Testis (tissue), 3 donors: ENCODE results near the gene MLLT11. TPM values are rescaled to one million over a fixed set of nuclear protein-coding genes. Genes with fewer than 3 reads are reported as not detected.
A peak's percentile ranks its signal among the peaks of the same experiment; 100 is the strongest.

Source experiments
- DNase-seq: peaks from one replicate; pipeline ENCODE4 v3.0.0-alpha.2; 2019
- H3K27ac ChIP-seq, 2 donors: fragments of 200-600 bp; sonication (generic); one replicate each; pipeline ENCODE4 v1.5.1; 2019
- H3K27me3 ChIP-seq: fragments of 200-600 bp; sonication (generic); one replicate; pipeline ENCODE4 v1.5.1; 2019
- H3K36me3 ChIP-seq: fragments of 200-600 bp; sonication (generic); one replicate; pipeline ENCODE4 v1.5.1; 2017; ENCODE audit warnings: low read depth; ENCODE audit errors: missing control alignments
- H3K4me1 ChIP-seq: fragments of 200-600 bp; sonication (generic); one replicate; pipeline ENCODE4 v1.5.1; 2019
- H3K4me3 ChIP-seq, 2 donors: fragments of 200-600 bp; sonication (generic); one replicate each; pipeline ENCODE4 v1.5.1; 2017 to 2019
- H3K9me3 ChIP-seq: fragments of 200-600 bp; sonication (generic); one replicate; pipeline ENCODE4 v1.5.1; 2017
- POLR2A ChIP-seq: fragments of 450-650 bp; IDR thresholded peaks from one replicate; pipeline ENCODE4 v1.6.1; 2017; ENCODE audit warnings: antibody characterized with exemption, mild to moderate bottlenecking, moderate library complexity
- WGBS, 2 donors: methylation state at CpG; one replicate each; pipeline ENCODE4 v1.1.5; 2018; 5-methylcytosine and 5-hydroxymethylcytosine counted together
- intact Hi-C: fragments of 100-400 bp; cut with DNase I; formaldehyde crosslinking; loops from one replicate; pipeline ENCODE4 v1.15.1; 2023; ENCODE audit warnings: low total_unique reads
- polyA plus RNA-seq: library from polyadenylated mRNA; stranded (reverse); fragments of 350-450 nt; fragmentation: Illumina TruSeq; extraction: RNeasy Lipid Tissue Mini Kit (QIAGEN cat#74804); gene quantifications from one replicate; pipeline ENCODE4 v1.2.3, GENCODE V29; 2014; ENCODE audit warnings: low read depth, low replicate concordance; ENCODE audit not compliant: insufficient read depth
- total RNA-seq, 2 donors: library from RNA; depleted of rRNA; stranded (reverse); fragments of >200 nt; gene quantifications; one replicate each; pipeline ENCODE4 v1.2.3, GENCODE V29; 2016
- TF ChIP-seq, protein P1 (sequence below), 3 experiments: fragments of 450-650 bp in 2 of 3; fragments of 200-600 bp in 1 of 3; sonication (generic) in 1 of 3; IDR thresholded peaks; one replicate each; pipeline ENCODE4 v1.5.1; 2016 to 2019; ENCODE audit warnings: antibody characterized with exemption in 3 of 3, mild to moderate bottlenecking in 2 of 3, moderate library complexity in 1 of 3

MLLT11 gene
- total and polyA plus RNA-seq, 3 donors from 2014 or later: 1.6 to 3.2 (median 2.3) TPM

DNA sequence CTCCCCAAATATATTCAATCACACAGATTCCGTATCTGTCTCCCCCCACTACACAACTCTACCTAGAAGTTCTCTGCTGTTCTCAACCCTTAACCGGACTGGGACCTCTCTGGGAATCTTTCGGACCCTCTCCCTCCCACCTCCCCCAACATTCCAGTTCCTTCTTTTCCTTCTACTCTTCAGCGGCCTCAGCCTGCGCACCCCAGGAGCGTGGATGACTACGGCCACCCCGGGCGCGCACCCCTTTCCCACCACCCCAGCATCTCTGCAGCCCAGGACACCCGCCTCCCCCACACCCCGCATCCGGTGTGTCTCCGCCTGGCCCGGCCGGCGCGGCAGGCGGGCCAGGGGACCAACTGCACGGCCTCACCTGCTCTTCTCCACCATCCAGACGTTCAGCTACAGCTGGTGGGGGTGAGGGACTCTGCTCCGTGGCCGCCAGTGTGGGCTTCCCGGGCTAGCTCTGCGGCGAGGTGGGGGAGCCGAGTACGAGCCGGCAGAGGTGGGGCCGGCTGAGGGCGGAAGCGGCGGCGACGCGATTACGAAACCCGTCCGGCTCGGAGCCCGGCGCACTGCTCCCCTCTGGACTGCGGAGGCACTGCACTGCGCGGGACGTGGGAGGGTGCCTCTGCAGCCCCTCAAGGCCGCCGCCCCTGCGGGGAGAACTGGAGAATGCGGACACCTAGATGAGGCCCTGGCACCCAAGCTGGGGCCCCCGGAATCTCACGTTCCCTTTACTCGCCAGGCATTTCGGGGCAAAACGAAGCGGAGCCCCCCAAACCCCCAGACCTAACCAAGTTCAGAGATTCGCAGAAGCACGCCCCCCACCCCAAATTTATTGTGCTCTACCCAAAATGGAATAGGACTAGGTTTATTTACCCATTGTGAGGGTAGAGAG, 839 bp upstream of the MLLT11 start, which contains the start of gene CDC42SE1:
Gene CDC42SE1 (minus strand): TSS at position 514 of the 898 bp plus-strand sequence. CDS start 3,892 bp downstream, outside the sequence.
- Histone ChIP-seq H3K27ac (peak within 1 kb of the TSS; percentile 92 to 94), H3K9me3 (no peaks in the 10 kb centered on the region), H3K4me1 (peaks cover 30% of the 10 kb centered on the region), H3K36me3 (no peaks in the 10 kb centered on the region), H3K4me3 (peak within 1 kb of the TSS; percentile 83 to 98), H3K27me3 (no peaks in the 10 kb centered on the region)
- TF ChIP-seq, protein P1, sequence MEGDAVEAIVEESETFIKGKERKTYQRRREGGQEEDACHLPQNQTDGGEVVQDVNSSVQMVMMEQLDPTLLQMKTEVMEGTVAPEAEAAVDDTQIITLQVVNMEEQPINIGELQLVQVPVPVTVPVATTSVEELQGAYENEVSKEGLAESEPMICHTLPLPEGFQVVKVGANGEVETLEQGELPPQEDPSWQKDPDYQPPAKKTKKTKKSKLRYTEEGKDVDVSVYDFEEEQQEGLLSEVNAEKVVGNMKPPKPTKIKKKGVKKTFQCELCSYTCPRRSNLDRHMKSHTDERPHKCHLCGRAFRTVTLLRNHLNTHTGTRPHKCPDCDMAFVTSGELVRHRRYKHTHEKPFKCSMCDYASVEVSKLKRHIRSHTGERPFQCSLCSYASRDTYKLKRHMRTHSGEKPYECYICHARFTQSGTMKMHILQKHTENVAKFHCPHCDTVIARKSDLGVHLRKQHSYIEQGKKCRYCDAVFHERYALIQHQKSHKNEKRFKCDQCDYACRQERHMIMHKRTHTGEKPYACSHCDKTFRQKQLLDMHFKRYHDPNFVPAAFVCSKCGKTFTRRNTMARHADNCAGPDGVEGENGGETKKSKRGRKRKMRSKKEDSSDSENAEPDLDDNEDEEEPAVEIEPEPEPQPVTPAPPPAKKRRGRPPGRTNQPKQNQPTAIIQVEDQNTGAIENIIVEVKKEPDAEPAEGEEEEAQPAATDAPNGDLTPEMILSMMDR (IDR thresholded peaks at IDR 0.05): peak; percentile 78 to 82 (median 79)
- TF ChIP-seq POLR2A: no peak
- intact Hi-C loops: no loop called here
- WGBS, 2 donors: 0% methylated on average over 28 to 57 of the region's 58 CpGs
- peak; percentile 83 for DNase-seq

GRCh38 chr1:151060657-151061421, 642 bp downstream of the MLLT11 start:
- DNase-seq: no peak
- intact Hi-C loops: no loop called here
- peaks cover 30% of the 10 kb centered on the region for H3K4me1 ChIP-seq
- no peaks in the 10 kb centered on the region for H3K9me3 ChIP-seq
- WGBS, 2 donors: 46 to 52% methylated on average over 4 of the region's 4 CpGs
- H3K36me3 ChIP-seq: no peaks in the 10 kb centered on the region
- no peaks in the 10 kb centered on the region for H3K27me3 ChIP-seq
- H3K4me3 ChIP-seq: peak overlapping the region in 1 of 2 donors; percentile 98
- TF ChIP-seq, protein P1 (IDR thresholded peaks at IDR 0.05): no peak
- no peak for TF ChIP-seq POLR2A
- no peak overlapping the region for H3K27ac ChIP-seq

DNA sequence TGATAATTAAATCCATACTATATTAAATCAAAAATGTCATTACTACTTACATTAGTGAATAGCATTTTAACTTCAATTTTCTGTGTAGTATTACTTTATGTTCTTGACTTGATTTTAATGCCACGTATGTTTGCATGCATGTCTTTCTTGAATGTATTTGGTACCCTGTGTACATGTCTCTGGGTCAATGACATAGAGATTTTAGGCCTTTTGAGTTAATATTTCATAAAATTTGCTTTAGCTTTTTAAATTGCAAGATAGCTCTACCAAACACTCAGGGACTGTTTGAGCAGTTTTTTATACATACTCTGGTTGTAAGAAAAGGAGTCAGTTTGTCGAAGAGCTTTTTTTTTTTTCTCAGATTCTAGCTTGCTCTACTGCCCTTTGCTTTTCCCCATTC, 1.5 kb downstream of the MLLT11 start:
- Histone ChIP-seq H3K4me1 (peaks cover 24% of the 10 kb centered on the region), H3K4me3 (no peak overlapping the region), H3K36me3 (no peaks in the 10 kb centered on the region), H3K9me3 (no peaks in the 10 kb centered on the region), H3K27ac (no peak overlapping the region), H3K27me3 (no peaks in the 10 kb centered on the region)
- intact Hi-C loops: no loop called here
- DNase-seq: no peak
- TF ChIP-seq, protein P1 (IDR thresholded peaks at IDR 0.05): no peak
- TF ChIP-seq POLR2A: no peak
- whole genome bisulfite sequencing, 2 donors: 83 to 91% methylated on average over 2 of the region's 2 CpGs

GRCh38 chr1:151062741-151063371, 2.7 kb downstream of the MLLT11 start:
- DNase-seq: no peak
- intact Hi-C loops: no loop called here
- 52 to 76% methylated on average over 3 of the region's 3 CpGs for WGBS, 2 donors
- Histone ChIP-seq H3K4me3 (no peak overlapping the region), H3K9me3 (no peaks in the 10 kb centered on the region), H3K27me3 (no peaks in the 10 kb centered on the region), H3K36me3 (no peaks in the 10 kb centered on the region), H3K27ac (no peak overlapping the region), H3K4me1 (peaks cover 14% of the 10 kb centered on the region)
- TF ChIP-seq POLR2A: no peak
- TF ChIP-seq, protein P1 (IDR thresholded peaks at IDR 0.05): no peak
